OCI-LY7 (cell line): ENCODE results near the gene USP31.

Experiments
- CTCF ChIP-seq: fragments of 200-600 bp; sonication (generic); conservative IDR thresholded peaks from 2 replicates; pipeline ENCODE4 v1.5.1; 2014; ENCODE audit warnings: mild to moderate bottlenecking, antibody characterized with exemption, low read length, moderate library complexity, mixed read lengths
- EZH2phosphoT487 ChIP-seq: fragments of 200-600 bp; sonication (generic); IDR thresholded peaks from 2 replicates; pipeline ENCODE4 v1.6.1; 2018; ENCODE audit warnings: low read depth, borderline replicate concordance, mild to moderate bottlenecking, mixed run types, antibody characterized with exemption, low read length, moderate library complexity, mixed read lengths

- TF ChIP-seq CTCF (no peak), EZH2phosphoT487 (no peak)
These were observed 77.1 kb downstream of the USP31 start for GRCh38 chr16:23072084-23072599.
